Osteoblast (primary cell): Measurements from ENCODE around the gene AJUBA. TPM values are rescaled to one million over a fixed set of nuclear protein-coding genes. Genes with fewer than 3 reads are reported as not detected.

Experiments
- DNase-seq: peaks from one replicate; pipeline ENCODE4 v3.0.0; 2011; ENCODE audit warnings: low spot score, mixed read lengths; ENCODE audit not compliant: insufficient read length; ENCODE audit errors: missing footprints
- H2AFZ ChIP-seq: 2 replicates; pipeline ENCODE4 v1.6.0; 2011; ENCODE audit warnings: mild to moderate bottlenecking, low read length
- H3K27ac ChIP-seq: 2 replicates; pipeline ENCODE4 v1.5.1; 2011; ENCODE audit warnings: mild to moderate bottlenecking, low read depth, low read length, moderate library complexity
- H3K27me3 ChIP-seq: 2 replicates; pipeline ENCODE4 v1.6.0; 2012; ENCODE audit warnings: mild to moderate bottlenecking, control low read depth, inconsistent platforms, low read length, moderate library complexity; ENCODE audit not compliant: insufficient read depth
- H3K36me3 ChIP-seq: 2 replicates; pipeline ENCODE4 v1.5.1; 2011; ENCODE audit warnings: mild to moderate bottlenecking, low read length, control low read depth, moderate library complexity; ENCODE audit not compliant: insufficient read depth
- H3K4me1 ChIP-seq: 2 replicates; pipeline ENCODE4 v1.5.1; 2011; ENCODE audit warnings: mild to moderate bottlenecking, low read length, control low read depth, moderate library complexity; ENCODE audit not compliant: insufficient read depth
- H3K4me2 ChIP-seq: 2 replicates; pipeline ENCODE4 v1.6.0; 2011; ENCODE audit warnings: mild to moderate bottlenecking, low read length; ENCODE audit not compliant: insufficient read depth
- H3K4me3 ChIP-seq: fragments of 200-600 bp; sonication (generic); 3 replicates; pipeline ENCODE4 v1.5.1; 2012; ENCODE audit warnings: mild to moderate bottlenecking, low read length, inconsistent platforms; ENCODE audit not compliant: insufficient read depth
- H3K79me2 ChIP-seq: 2 replicates; pipeline ENCODE4 v1.6.0; 2012; ENCODE audit warnings: mild to moderate bottlenecking, low read length, control low read depth, inconsistent platforms; ENCODE audit not compliant: insufficient read depth
- H3K9me3 ChIP-seq: 2 replicates; pipeline ENCODE4 v1.5.1; 2011; ENCODE audit warnings: low read depth, low read length, control low read depth
- H4K20me1 ChIP-seq: 2 replicates; pipeline ENCODE4 v1.6.0; 2012; ENCODE audit warnings: mild to moderate bottlenecking, low read length, control low read depth; ENCODE audit not compliant: insufficient read depth
- total RNA-seq: library from RNA; depleted of rRNA; stranded (reverse); fragments of >200 nt; gene quantifications from 2 replicates; pipeline ENCODE4 v1.2.3, GENCODE V29; 2012
- TF ChIP-seq, protein P1 (sequence below): IDR thresholded peaks from 2 replicates; pipeline ENCODE4 v1.5.1; 2011; ENCODE audit warnings: mild to moderate bottlenecking, low read depth, low read length, moderate library complexity; ENCODE audit errors: extremely low read depth

The AJUBA gene
- total RNA-seq, 1 donor = 74.9 TPM

DNA sequence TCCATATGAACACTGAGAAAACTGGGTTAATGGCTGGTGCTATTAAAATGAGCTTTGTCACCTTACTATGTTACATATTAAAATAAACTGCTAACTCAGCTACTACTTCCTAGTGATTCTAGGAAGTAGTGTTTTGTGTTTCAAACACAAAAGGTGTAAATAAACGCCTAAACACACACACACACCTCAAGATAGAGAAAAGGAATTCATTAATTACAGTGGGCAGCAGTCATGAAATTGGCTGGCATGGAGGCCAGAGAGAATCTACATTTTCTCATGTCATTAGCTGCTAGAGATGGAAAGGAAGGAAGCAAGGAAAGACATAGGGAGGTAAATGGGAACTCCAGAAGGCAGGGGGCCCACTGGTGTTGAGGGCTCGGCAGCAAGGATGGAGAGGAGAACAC is 52.4 kb downstream of the AJUBA start:
- H3K9me3 ChIP-seq = no peaks in the 10 kb centered on the region
- H3K4me3 ChIP-seq = peak overlapping the region; percentile 91
- peak overlapping the region; percentile 96 for H3K4me2 ChIP-seq
- H2AFZ ChIP-seq = peak overlapping the region; percentile 96
- H4K20me1 ChIP-seq = no peaks in the 10 kb centered on the region
- peaks cover 17% of the 10 kb centered on the region for H3K4me1 ChIP-seq
- H3K27ac ChIP-seq = peak overlapping the region; percentile 80
- H3K79me2 ChIP-seq = peaks cover 23% of the 10 kb centered on the region
- TF ChIP-seq, protein P1, sequence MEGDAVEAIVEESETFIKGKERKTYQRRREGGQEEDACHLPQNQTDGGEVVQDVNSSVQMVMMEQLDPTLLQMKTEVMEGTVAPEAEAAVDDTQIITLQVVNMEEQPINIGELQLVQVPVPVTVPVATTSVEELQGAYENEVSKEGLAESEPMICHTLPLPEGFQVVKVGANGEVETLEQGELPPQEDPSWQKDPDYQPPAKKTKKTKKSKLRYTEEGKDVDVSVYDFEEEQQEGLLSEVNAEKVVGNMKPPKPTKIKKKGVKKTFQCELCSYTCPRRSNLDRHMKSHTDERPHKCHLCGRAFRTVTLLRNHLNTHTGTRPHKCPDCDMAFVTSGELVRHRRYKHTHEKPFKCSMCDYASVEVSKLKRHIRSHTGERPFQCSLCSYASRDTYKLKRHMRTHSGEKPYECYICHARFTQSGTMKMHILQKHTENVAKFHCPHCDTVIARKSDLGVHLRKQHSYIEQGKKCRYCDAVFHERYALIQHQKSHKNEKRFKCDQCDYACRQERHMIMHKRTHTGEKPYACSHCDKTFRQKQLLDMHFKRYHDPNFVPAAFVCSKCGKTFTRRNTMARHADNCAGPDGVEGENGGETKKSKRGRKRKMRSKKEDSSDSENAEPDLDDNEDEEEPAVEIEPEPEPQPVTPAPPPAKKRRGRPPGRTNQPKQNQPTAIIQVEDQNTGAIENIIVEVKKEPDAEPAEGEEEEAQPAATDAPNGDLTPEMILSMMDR = no peak
- no peaks in the 10 kb centered on the region for H3K27me3 ChIP-seq
- H3K36me3 ChIP-seq = peaks cover 23% of the 10 kb centered on the region
- no peak for DNase-seq

DNA sequence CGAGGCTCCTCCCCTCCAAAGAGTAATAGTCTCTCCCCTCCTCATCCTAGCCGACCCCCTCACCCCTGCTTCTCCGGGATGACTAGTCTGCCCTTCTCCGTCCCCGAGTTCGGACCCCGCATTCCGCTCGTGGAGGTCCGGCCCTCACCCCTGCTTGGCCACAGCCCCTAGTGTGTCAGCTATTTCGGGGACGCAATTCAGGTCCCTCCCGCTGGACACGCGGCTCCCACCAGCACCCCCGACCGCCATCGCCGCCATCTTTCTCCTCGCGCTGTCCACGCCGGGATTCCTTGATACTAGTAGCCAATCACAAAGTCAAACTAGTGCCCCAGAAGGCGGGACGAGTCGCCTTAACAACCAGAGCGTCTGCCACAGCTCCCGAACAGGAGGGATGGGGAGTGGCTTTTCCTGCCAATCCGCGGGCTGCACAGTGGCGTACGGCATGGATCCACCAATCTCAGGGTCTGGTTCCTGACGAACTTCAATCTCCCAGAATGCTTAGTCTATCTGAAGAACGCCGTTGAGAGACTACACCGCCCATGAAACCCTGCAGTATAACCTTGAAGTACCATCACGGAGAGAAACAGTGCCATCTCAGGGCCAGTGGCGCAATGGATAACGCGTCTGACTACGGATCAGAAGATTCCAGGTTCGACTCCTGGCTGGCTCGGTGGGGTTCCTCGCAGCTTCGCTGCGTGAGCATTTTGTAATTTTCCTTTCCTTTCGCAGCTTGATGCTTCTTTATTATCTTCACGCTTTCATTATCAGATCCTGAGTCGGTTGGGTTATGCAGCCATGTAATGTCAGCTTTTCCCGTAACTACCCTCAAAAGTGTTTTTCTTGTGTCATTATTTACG is 53.0 kb downstream of the AJUBA start, which contains the start of gene PRMT5:
Gene PRMT5, minus strand, starts transcription at position 273 of the 857 bp plus-strand sequence. Its CDS starts 15 bp downstream, at position 258.
- TF ChIP-seq, protein P1 = no peak
- H2AFZ ChIP-seq = peak within 1 kb of the TSS; percentile 96
- DNase-seq = peak; percentile 97
- H3K9me3 ChIP-seq = no peaks in the 10 kb centered on the region
- H3K27ac ChIP-seq = peak within 1 kb of the TSS; percentile 86
- peaks cover 17% of the 10 kb centered on the region for H3K4me1 ChIP-seq
- peaks cover 23% of the 10 kb centered on the region for H3K79me2 ChIP-seq
- peak within 1 kb of the TSS; percentile 91 for H3K4me3 ChIP-seq
- H4K20me1 ChIP-seq = no peaks in the 10 kb centered on the region
- no peaks in the 10 kb centered on the region for H3K27me3 ChIP-seq
- peaks cover 29% of the 10 kb centered on the region for H3K36me3 ChIP-seq
- peak within 1 kb of the TSS; percentile 98 for H3K4me2 ChIP-seq

DNA sequence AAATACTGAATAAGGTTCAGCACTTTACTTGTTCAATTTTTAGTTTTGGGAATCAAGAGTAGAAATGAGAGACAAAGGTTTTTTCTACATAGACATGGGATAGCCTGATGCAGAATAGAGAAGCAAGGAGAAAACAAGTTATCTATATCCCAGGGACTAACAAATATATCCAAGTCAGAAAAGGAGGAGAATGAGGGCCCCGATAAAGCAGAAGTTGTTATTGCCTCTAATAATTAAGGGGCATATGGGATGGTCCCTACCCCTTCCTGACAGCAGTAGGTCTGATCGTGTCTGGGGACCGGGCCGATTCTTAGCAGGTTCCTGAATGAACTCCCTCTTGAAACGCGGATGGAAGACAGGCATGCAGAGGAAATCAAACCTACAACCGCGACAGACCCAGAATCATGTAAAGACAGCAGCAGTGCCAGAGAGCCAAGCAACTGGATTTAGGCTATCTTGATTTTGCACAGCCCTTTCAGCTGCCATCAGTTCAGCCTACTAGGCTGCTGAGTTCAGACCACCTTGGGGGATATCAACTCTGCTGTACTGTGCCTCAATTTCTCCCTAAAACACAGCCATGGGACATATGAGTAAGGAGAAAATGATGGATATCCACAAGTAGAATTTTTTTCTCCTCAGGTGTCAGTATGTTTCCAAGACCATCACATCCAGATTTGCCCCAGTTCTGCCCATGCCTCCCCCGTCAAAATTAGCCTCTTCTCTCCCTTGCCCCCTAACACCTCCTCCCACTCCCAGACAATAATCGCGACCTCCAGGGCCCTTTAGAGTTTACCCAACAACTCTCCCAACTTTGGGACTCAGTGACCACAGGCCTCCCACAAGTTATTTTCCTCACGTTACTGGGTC is 53.9 kb downstream of the AJUBA start:
- peak overlapping the region; percentile 91 for H3K4me3 ChIP-seq
- H3K4me1 ChIP-seq = peaks cover 17% of the 10 kb centered on the region
- peaks cover 37% of the 10 kb centered on the region for H3K36me3 ChIP-seq
- peak overlapping the region; percentile 89 for H2AFZ ChIP-seq
- peak overlapping the region; percentile 98 for H3K4me2 ChIP-seq
- peak overlapping the region; percentile 86 for H3K27ac ChIP-seq
- H3K27me3 ChIP-seq = no peaks in the 10 kb centered on the region
- H4K20me1 ChIP-seq = no peaks in the 10 kb centered on the region
- TF ChIP-seq, protein P1 = no peak
- H3K79me2 ChIP-seq = peaks cover 23% of the 10 kb centered on the region
- no peaks in the 10 kb centered on the region for H3K9me3 ChIP-seq
- no peak for DNase-seq
